IPS-11a (cell line): ENCODE results near the gene PPY.
"Not testable (repeated sequence)": the region's sequence is repeated elsewhere in the genome, so short reads cannot be mapped to it uniquely, and the experiment has no call there.

ENCODE experiments used
- H3K4me3 ChIP-seq: one replicate; pipeline ENCODE4 v1.5.1; 2013; ENCODE audit warnings: low read depth, low read length, control low read depth

PPY gene

GRCh38 chr17:43906951-43907424 is 35.3 kb downstream of the PPY start:
- peak overlapping the region; percentile 53 for H3K4me3 ChIP-seq

GRCh38 chr17:43905985-43906852 is 36.1 kb downstream of the PPY start:
- H3K4me3 ChIP-seq, result peak overlapping the region; percentile 53

- peak overlapping the region; percentile 53 for H3K4me3 ChIP-seq
Measured at GRCh38 chr17:43905400-43905984, 36.8 kb downstream of the PPY start.

GRCh38 chr17:43901861-43902589 is 40.3 kb downstream of the PPY start:
- no peak overlapping the region for H3K4me3 ChIP-seq

- H3K4me3 ChIP-seq, result peak overlapping the region; percentile 40
Measured at GRCh38 chr17:43900858-43901754, 41.2 kb downstream of the PPY start.

GRCh38 chr17:43900183-43900857 is 42.0 kb downstream of the PPY start:
- H3K4me3 ChIP-seq, result peak overlapping the region; percentile 40

GRCh38 chr17:43898446-43898845 is 43.8 kb downstream of the PPY start:
- no peak overlapping the region for H3K4me3 ChIP-seq

- no peak overlapping the region for H3K4me3 ChIP-seq
Measured at GRCh38 chr17:43897831-43898230, 44.4 kb downstream of the PPY start.

- not testable (repeated sequence) for H3K4me3 ChIP-seq
Measured at GRCh38 chr17:43894494-43894893, 47.8 kb downstream of the PPY start.

- no peak overlapping the region for H3K4me3 ChIP-seq
Measured at GRCh38 chr17:43892647-43892952, 49.7 kb downstream of the PPY start.

GRCh38 chr17:43891851-43892646 is 50.2 kb downstream of the PPY start:
- H3K4me3 ChIP-seq, result no peak overlapping the region
